ENCODE results near the gene SETD6.

DNA sequence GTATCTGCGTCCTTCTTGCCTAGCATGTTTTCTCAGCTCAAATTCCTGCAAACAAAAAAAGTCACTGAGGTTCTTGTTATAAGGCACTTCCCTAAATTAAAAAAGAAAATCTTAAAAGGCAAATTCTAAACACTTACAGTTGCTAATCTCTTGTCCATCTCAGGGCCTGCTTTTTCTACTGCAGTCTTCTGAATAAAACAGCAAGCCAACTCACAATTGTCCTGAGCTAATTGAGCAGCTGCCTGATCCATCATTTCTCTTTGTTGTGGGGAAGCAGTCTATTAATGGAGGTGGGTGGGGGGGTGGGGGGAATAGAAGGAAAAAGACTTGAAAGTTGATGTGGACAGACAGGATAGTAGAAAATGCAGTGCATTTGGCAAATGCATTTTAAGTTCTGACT lies 27.0 kb downstream of the SETD6 start:
- TF ChIP-seq POLR2AphosphoS5 (IDR thresholded peaks at IDR 0.05; ENCODE audit: borderline replicate concordance, low read depth, low read length) (no peak), EZH2 (IDR thresholded peaks at IDR 0.05) (no peak), FOXP2 (optimal IDR thresholded peaks at IDR 0.05; ENCODE audit: control extremely low read depth, extremely low read length, insufficient read depth) (no peak)
